CD4-positive, alpha-beta memory T cell (primary cell): ENCODE results near the gene HSDL2. TPM values are rescaled to one million over a fixed set of nuclear protein-coding genes. Genes with fewer than 3 reads are reported as not detected.
A peak's percentile ranks its signal among the peaks of the same experiment; 100 is the strongest.
"Not testable (repeated sequence)": the region's sequence is repeated elsewhere in the genome, so short reads cannot be mapped to it uniquely, and the experiment has no call there.

Experiments
- CTCF ChIA-PET: fragments of 350-600 bp; sonication (Branson Sonifier 250); formaldehyde crosslinking; loops from one replicate; lab custom pipeline; 2021; ENCODE audit warnings: inconsistent platforms; ENCODE audit not compliant: partially characterized antibody; lab: Charles Lee
- POLR2A ChIA-PET: fragments of 350-600 bp; sonication (Branson Sonifier 250); formaldehyde crosslinking; loops from one replicate; lab custom pipeline; 2021; ENCODE audit not compliant: partially characterized antibody; lab: Charles Lee
- DNase-seq, 5 donors: peaks; one replicate each; pipeline versions ENCODE4 v3.0.0 to v3.0.0-alpha.2; 2020 to 2022; ENCODE audit warnings: mixed read lengths in 1 of 5
- H3K27ac ChIP-seq: one replicate; pipeline ENCODE4 v1.7.0; 2013; ENCODE audit warnings: low read depth, low read length
- H3K27me3 ChIP-seq: 2 replicates; pipeline ENCODE4 v1.7.0; 2013; ENCODE audit warnings: mild to moderate bottlenecking, low read length, moderate library complexity; ENCODE audit not compliant: insufficient read depth
- H3K36me3 ChIP-seq: 2 replicates; pipeline ENCODE4 v1.7.0; 2013; ENCODE audit warnings: mild to moderate bottlenecking, low read length, moderate library complexity; ENCODE audit not compliant: insufficient read depth
- H3K4me1 ChIP-seq: 2 replicates; pipeline ENCODE4 v1.7.0; 2013; ENCODE audit warnings: mild to moderate bottlenecking, low read length, moderate library complexity; ENCODE audit not compliant: insufficient read depth
- H3K4me3 ChIP-seq, 2 donors: one replicate each; pipeline ENCODE4 v1.7.0; 2013; ENCODE audit warnings: low read length in 2 of 2, mild to moderate bottlenecking in 1 of 2
- H3K9me3 ChIP-seq, 2 donors: one replicate each; pipeline ENCODE4 v1.7.0; 2013; ENCODE audit warnings: low read length in 2 of 2, control low read depth in 1 of 2; ENCODE audit not compliant: control insufficient read depth in 1 of 2
- H3K27ac Mint-ChIP-seq, 7 donors: one replicate each; pipeline ENCODE4 v1.8.0; 2020 to 2021; ENCODE audit warnings: mixed read lengths in 7 of 7, mild to moderate bottlenecking in 6 of 7, inconsistent platforms in 3 of 7, moderate library complexity in 3 of 7
- H3K27me3 Mint-ChIP-seq, 2 donors: one replicate each; pipeline ENCODE4 v1.8.0; 2020 to 2021; ENCODE audit warnings: mixed read lengths in 2 of 2
- H3K36me3 Mint-ChIP-seq, 2 donors: one replicate each; pipeline ENCODE4 v1.8.0; 2020 to 2021; ENCODE audit warnings: mixed read lengths in 2 of 2, inconsistent platforms in 1 of 2, mild to moderate bottlenecking in 1 of 2
- H3K4me1 Mint-ChIP-seq, 4 donors: one replicate each; pipeline ENCODE4 v1.8.0; 2020 to 2021; ENCODE audit warnings: mixed read lengths in 4 of 4, mild to moderate bottlenecking in 1 of 4
- H3K4me3 Mint-ChIP-seq, 8 donors: one replicate each; pipeline ENCODE4 v1.8.0; 2020 to 2021; ENCODE audit warnings: mixed read lengths in 8 of 8, mild to moderate bottlenecking in 7 of 8, moderate library complexity in 6 of 8, inconsistent platforms in 3 of 8
- H3K9me3 Mint-ChIP-seq, 8 donors: one replicate each; pipeline ENCODE4 v1.8.0; 2020 to 2021; ENCODE audit warnings: mixed read lengths in 8 of 8, mild to moderate bottlenecking in 5 of 8, inconsistent platforms in 3 of 8, moderate library complexity in 1 of 8
- intact Hi-C: fragments of 100-400 bp; cut with micrococcal nuclease; formaldehyde crosslinking; loops from one replicate; pipeline ENCODE4 v1.15.1; 2023
- polyA plus RNA-seq, 2 donors: library from polyadenylated mRNA; unstranded; fragments of 300-500 nt; fragmentation: Illumina TruSeq; gene quantifications; one replicate each; pipeline ENCODE4 v1.2.3, GENCODE V29; 2021
- total RNA-seq, 2 experiments: library from RNA; stranded (reverse); gene quantifications; one replicate each; pipeline ENCODE4 v1.2.3, GENCODE V29; 2021

Gene HSDL2
- total and polyA plus RNA-seq, 4 experiments from 2014 or later, result 12.4 to 21.7 (median 15.0) TPM

DNA sequence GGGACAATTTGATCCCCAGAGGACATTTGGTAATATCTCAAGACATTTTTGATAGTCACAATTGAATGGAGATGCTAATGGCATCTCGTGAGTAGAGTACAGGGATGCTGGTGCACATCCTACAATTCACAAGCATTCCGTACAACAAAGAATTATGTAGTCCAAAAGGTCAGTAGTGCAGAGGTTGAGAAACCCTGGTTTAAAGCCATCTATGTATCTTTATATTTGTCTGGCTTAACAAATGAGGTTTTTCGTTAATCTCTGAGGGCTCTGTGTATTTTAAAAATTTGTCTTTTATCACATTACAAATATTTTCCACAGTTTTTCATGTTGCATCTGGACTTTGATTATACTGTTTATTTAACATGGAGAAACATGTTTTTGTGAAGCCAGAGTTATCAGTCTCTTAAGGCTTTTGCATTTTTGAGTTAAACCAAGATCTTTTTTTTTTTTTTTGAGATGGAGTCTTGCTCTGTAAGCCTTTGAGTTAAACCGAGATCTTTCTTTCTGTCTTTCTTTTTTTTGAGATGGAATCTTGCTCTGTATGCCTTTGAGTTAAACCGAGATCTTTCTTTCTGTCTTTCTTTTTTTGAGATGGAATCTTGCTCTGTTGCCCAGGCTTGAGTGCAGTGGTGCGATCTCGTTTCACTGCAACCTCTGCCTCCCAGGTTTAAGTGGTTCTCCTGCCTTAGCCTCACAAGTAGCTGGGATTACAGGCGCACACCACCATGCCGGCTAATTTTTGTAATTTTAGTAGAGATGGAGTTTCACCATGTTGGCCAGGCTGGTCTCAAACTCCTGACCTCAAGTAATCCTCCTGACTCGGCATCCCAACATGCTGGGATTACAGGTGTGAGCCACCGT, 2.8 kb downstream of the HSDL2 start:
- no peaks in the 10 kb centered on the region for H3K27me3 ChIP-seq
- no peak overlapping the region for H3K27ac ChIP-seq
- ChIA-PET CTCF (no interaction called here), POLR2A (no interaction called here)
- Mint-ChIP-seq H3K36me3 (peaks cover 9 to 18% of the 10 kb centered on the region in 2 donors), H3K27ac (peak overlapping the region in 1 of 7 donors; percentile 41), H3K27me3 (no peaks in the 10 kb centered on the region), H3K4me3 (peak overlapping the region in 1 of 8 donors; percentile 59), H3K4me1 (peaks cover 22 to 55% (median 37%) of the 10 kb centered on the region in 4 donors), H3K9me3 (no peaks in the 10 kb centered on the region)
- peaks cover 19% of the 10 kb centered on the region for H3K4me1 ChIP-seq
- no peak for DNase-seq
- intact Hi-C loops, result no loop called here
- H3K9me3 ChIP-seq, result no peaks in the 10 kb centered on the region
- no peak overlapping the region for H3K4me3 ChIP-seq
- H3K36me3 ChIP-seq, result no peaks in the 10 kb centered on the region

DNA sequence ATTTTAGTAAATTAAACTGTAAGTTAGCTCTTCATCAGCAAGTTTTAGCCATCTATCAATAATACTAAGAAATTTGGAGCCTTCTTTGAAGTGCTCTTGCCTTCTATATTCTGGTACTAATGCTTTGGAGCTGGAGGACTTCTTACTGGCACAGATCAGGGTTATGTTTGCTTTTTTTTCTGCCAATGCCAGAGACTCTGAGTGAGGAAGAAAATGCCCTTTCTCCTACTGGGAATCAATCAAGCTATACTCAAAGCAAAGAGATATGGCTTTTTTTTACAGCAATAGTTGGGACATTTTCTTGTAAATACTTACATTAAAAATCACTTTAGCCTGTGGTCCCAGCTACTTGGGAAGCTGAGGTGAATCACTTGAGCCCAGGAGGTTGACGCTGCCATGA, 4.3 kb downstream of the HSDL2 start:
- Mint-ChIP-seq H3K9me3 (no peaks in the 10 kb centered on the region), H3K4me3 (no peak overlapping the region), H3K27ac (peak overlapping the region in 2 of 7 donors; percentile 38 to 63), H3K4me1 (peaks cover 14 to 41% (median 25%) of the 10 kb centered on the region in 4 donors), H3K36me3 (peaks cover 9 to 10% of the 10 kb centered on the region in 2 donors), H3K27me3 (no peaks in the 10 kb centered on the region)
- no peak overlapping the region for H3K4me3 ChIP-seq
- CTCF ChIA-PET, result interaction anchor here (0.9 to 1.4 kb wide), 3 partner anchors 23 to 409 kb away, joined by 3 to 5 read pairs (median 4); no protein-coding TSS in a partner anchor
- no peaks in the 10 kb centered on the region for H3K27me3 ChIP-seq
- H3K27ac ChIP-seq, result no peak overlapping the region
- POLR2A ChIA-PET, result interaction anchor here (1.6 kb wide), 1 partner anchor 51 kb away, joined by 3 read pairs; the partner anchor contains the start of gene PTBP3
- H3K36me3 ChIP-seq, result no peaks in the 10 kb centered on the region
- DNase-seq, result no peak
- intact Hi-C loops, result no loop called here
- H3K9me3 ChIP-seq, result no peaks in the 10 kb centered on the region
- peaks cover 9% of the 10 kb centered on the region for H3K4me1 ChIP-seq

DNA sequence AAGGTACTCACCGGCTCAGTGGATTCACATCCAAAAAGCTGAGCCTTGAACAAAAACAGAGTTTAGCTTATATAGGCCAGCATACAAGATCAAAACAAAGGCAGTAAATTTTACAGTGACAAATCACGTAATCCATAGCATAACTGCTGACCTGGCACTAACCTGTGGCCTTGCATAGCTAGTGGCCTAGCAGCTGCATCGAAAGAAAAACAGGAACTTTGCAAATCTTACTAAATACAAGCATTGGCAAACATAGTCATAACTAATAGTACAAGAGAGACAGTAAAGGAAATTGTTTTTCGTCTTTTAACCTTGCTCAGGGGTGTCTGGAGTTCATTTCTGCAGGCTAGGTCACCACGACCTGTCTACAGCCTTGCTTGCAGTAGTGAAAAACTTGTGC, 4.8 kb downstream of the HSDL2 start:
- H3K36me3 Mint-ChIP-seq, result peaks cover 5 to 9% of the 10 kb centered on the region in 2 donors
- H3K4me3 Mint-ChIP-seq, result no peak overlapping the region
- H3K4me1 Mint-ChIP-seq, result peaks cover 14 to 36% (median 24%) of the 10 kb centered on the region in 4 donors
- no peaks in the 10 kb centered on the region for H3K27me3 ChIP-seq
- ChIA-PET CTCF (interaction anchor here (0.9 to 1.4 kb wide), 3 partner anchors 24 to 409 kb away, joined by 3 to 5 read pairs (median 4); no protein-coding TSS in a partner anchor), POLR2A (interaction anchor here (1.6 kb wide), 1 partner anchor 52 kb away, joined by 3 read pairs; the partner anchor contains the start of gene PTBP3)
- H3K27ac Mint-ChIP-seq, result no peak overlapping the region
- H3K27ac ChIP-seq, result no peak overlapping the region
- intact Hi-C loops, result no loop called here
- H3K36me3 ChIP-seq, result no peaks in the 10 kb centered on the region
- DNase-seq, result no peak
- no peaks in the 10 kb centered on the region for H3K9me3 ChIP-seq
- H3K4me3 ChIP-seq, result no peak overlapping the region
- H3K27me3 Mint-ChIP-seq, result no peaks in the 10 kb centered on the region
- peaks cover 9% of the 10 kb centered on the region for H3K4me1 ChIP-seq
- no peaks in the 10 kb centered on the region for H3K9me3 Mint-ChIP-seq

DNA sequence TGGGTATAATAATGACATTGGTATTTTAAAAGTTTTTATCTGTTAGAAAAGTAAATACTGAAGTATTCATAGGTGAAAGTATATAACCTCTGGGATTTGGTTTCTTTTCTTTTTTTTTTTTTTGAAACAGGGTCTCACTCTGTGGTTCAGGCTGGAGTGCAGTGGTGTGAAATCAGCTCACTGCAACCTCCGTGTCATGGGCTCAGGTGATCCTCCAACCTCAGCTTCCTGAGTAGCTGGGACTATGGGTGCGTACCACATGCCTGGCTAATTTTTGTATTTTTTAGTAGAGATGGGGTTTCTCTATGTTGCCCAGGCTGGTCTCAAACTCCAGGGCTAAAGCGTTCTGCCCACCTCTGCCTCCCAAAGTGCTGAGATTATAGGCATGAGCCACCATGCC, 7.2 kb downstream of the HSDL2 start:
- Histone ChIP-seq H3K27ac (no peak overlapping the region), H3K9me3 (no peaks in the 10 kb centered on the region), H3K27me3 (no peaks in the 10 kb centered on the region), H3K4me1 (peaks cover 9% of the 10 kb centered on the region), H3K4me3 (no peak overlapping the region), H3K36me3 (no peaks in the 10 kb centered on the region)
- intact Hi-C loops, result no loop called here
- CTCF ChIA-PET, result no interaction called here
- POLR2A ChIA-PET, result no interaction called here
- H3K27me3 Mint-ChIP-seq, result no peaks in the 10 kb centered on the region
- H3K4me1 Mint-ChIP-seq, result peaks cover 7 to 20% (median 12%) of the 10 kb centered on the region in 4 donors
- no peak for DNase-seq
- H3K36me3 Mint-ChIP-seq, result peaks cover 3 to 12% of the 10 kb centered on the region in 2 donors
- H3K27ac Mint-ChIP-seq, result no peak overlapping the region
- no peak overlapping the region for H3K4me3 Mint-ChIP-seq
- H3K9me3 Mint-ChIP-seq, result no peaks in the 10 kb centered on the region

DNA sequence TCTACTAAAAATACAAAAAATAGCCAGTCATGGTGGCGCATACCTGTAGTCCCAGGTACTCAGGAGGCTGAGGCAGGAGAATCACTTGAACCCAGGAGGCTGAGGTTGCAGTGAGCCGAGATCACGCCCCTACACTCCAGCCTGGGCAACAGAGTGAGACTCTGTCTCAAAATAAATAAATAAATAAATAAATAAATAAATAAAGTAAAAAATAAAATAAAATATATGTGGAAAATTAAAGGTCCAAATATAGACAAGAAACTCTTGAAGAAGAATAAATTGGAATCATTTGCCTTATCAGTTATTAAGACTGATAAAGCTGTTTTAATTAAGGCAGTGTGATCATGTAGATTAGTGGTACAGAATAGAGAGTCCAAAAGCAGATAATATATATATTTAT, 10.0 kb downstream of the HSDL2 start:
- H3K4me3 Mint-ChIP-seq, intact Hi-C loops, DNase-seq, H3K4me1 ChIP-seq, H3K36me3 Mint-ChIP-seq, CTCF ChIA-PET, H3K27ac ChIP-seq, H3K4me3 ChIP-seq, H3K4me1 Mint-ChIP-seq, POLR2A ChIA-PET, H3K9me3 Mint-ChIP-seq, H3K36me3 ChIP-seq, H3K27me3 ChIP-seq, H3K9me3 ChIP-seq, H3K27me3 Mint-ChIP-seq, H3K27ac Mint-ChIP-seq: not testable (repeated sequence)

DNA sequence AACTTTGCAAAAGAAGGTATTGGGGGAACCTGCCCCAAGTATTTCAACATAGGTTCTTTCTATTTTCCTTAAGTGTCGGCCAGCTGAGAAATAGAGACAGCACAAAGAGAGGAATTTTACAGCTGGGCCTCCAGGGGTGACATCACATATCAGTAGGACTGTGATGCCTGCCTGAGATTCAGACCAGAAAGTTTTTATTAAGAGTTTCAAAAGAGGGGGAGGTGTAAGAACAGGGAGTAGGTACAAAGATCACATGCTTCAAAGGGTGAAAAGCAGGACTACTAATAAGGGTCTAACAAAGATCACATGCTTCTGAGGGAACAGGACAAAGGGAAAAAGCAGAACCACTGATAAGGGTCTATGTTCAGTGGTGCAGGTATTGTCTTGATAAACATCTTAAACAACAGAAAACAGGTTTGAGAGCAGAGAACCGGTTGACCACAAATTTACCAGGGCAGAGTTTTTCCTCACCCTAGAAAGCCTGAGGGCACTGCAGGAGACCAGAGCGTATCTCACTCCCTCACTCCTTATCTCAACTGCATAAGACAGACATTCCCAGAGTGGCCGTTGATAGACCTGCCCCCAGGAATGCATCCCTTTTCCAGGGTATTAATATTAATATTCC, 12.1 kb downstream of the HSDL2 start:
- CTCF ChIA-PET, H3K27me3 ChIP-seq, H3K27me3 Mint-ChIP-seq, H3K27ac Mint-ChIP-seq, DNase-seq, H3K36me3 ChIP-seq, H3K4me3 Mint-ChIP-seq, POLR2A ChIA-PET, H3K9me3 Mint-ChIP-seq, H3K4me1 ChIP-seq, H3K27ac ChIP-seq, intact Hi-C loops, H3K4me1 Mint-ChIP-seq, H3K4me3 ChIP-seq, H3K9me3 ChIP-seq: not testable (repeated sequence)
- H3K36me3 Mint-ChIP-seq, result peaks cover 8 to 10% of the 10 kb centered on the region in 2 donors

DNA sequence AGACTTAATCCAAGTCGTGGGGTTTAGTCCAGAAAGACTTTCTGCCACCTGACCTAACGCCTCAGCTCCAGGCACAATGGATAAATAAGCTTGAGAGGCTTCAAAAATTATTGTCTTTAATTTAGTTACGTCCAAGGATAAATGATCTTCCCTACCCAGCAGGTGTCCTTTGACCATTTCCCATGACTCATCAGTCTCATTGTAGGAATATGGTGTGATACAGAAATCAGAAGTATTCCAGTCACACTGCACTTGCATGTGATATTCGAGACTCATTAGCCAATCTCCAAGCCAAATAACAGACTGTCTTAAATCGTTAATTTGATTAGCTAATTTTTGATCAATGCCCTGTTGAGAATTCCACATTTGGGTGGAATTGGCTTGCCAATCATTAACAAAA, 13.2 kb downstream of the HSDL2 start:
- H3K36me3 ChIP-seq, intact Hi-C loops, H3K9me3 ChIP-seq, H3K27me3 ChIP-seq, H3K4me1 ChIP-seq, CTCF ChIA-PET, POLR2A ChIA-PET, H3K27me3 Mint-ChIP-seq, H3K4me1 Mint-ChIP-seq, H3K4me3 Mint-ChIP-seq, DNase-seq, H3K27ac Mint-ChIP-seq, H3K9me3 Mint-ChIP-seq, H3K4me3 ChIP-seq, H3K27ac ChIP-seq: not testable (repeated sequence)
- peaks cover 11 to 12% of the 10 kb centered on the region in 2 donors for H3K36me3 Mint-ChIP-seq
